HUES6 (cell line): ENCODE results near the gene ADGRD1.

ENCODE experiments used
- H3K27ac ChIP-seq: 2 replicates; pipeline ENCODE4 v1.7.0; 2013; ENCODE audit warnings: low read depth, mild to moderate bottlenecking, low read length, inconsistent platforms
- H3K27me3 ChIP-seq: 2 replicates; pipeline ENCODE4 v1.6.1; 2013; ENCODE audit warnings: low read length; ENCODE audit not compliant: control insufficient read depth, insufficient read depth
- H3K36me3 ChIP-seq: 2 replicates; pipeline ENCODE4 v1.6.1; 2013; ENCODE audit warnings: low read length; ENCODE audit not compliant: control insufficient read depth, insufficient read depth
- H3K4me1 ChIP-seq: 2 replicates; pipeline ENCODE4 v1.6.1; 2013; ENCODE audit warnings: low read length; ENCODE audit not compliant: control insufficient read depth, insufficient read depth
- H3K4me3 ChIP-seq: 2 replicates; pipeline ENCODE4 v1.5.1; 2013; ENCODE audit warnings: low read depth, low read length
- H3K9ac ChIP-seq: one replicate; pipeline ENCODE4 v1.6.1; 2013; ENCODE audit warnings: mild to moderate bottlenecking, low read length
- H3K9me3 ChIP-seq: 2 replicates; pipeline ENCODE4 v1.6.1; 2013; ENCODE audit warnings: low read depth, low read length; ENCODE audit not compliant: control insufficient read depth, insufficient read depth

Gene ADGRD1

GRCh38 chr12:130975116-130975515, 21.4 kb downstream of the ADGRD1 start:
- H3K9ac ChIP-seq, result no peak overlapping the region
- no peaks in the 10 kb centered on the region for H3K9me3 ChIP-seq
- H3K27me3 ChIP-seq, result no peaks in the 10 kb centered on the region; the same call in 1 of the 2 replicates
- no peaks in the 10 kb centered on the region for H3K36me3 ChIP-seq
- peaks cover 6% of the 10 kb centered on the region for H3K4me1 ChIP-seq
- H3K4me3 ChIP-seq, result no peak overlapping the region
- no peak overlapping the region for H3K27ac ChIP-seq

- Histone ChIP-seq H3K9ac (no peak overlapping the region), H3K27me3 (no peaks in the 10 kb centered on the region; the same call in 1 of the 2 replicates), H3K4me3 (no peak overlapping the region), H3K27ac (no peak overlapping the region), H3K4me1 (peaks cover 12% of the 10 kb centered on the region), H3K36me3 (no peaks in the 10 kb centered on the region), H3K9me3 (no peaks in the 10 kb centered on the region)
These were observed 22.5 kb downstream of the ADGRD1 start for GRCh38 chr12:130976171-130976720.

- peaks cover 1% of the 10 kb centered on the region; the same call in 1 of the 2 replicates for H3K27me3 ChIP-seq
- no peak overlapping the region for H3K27ac ChIP-seq
- H3K9me3 ChIP-seq, result no peaks in the 10 kb centered on the region
- H3K4me1 ChIP-seq, result peaks cover 13% of the 10 kb centered on the region
- no peaks in the 10 kb centered on the region for H3K36me3 ChIP-seq
- H3K9ac ChIP-seq, result no peak overlapping the region
- no peak overlapping the region for H3K4me3 ChIP-seq
These were observed 23.5 kb downstream of the ADGRD1 start for GRCh38 chr12:130977046-130977742.

GRCh38 chr12:130977743-130978095, 24.0 kb downstream of the ADGRD1 start:
- Histone ChIP-seq H3K4me3 (no peak overlapping the region), H3K36me3 (no peaks in the 10 kb centered on the region), H3K4me1 (peaks cover 13% of the 10 kb centered on the region), H3K9me3 (no peaks in the 10 kb centered on the region), H3K9ac (no peak overlapping the region), H3K27me3 (peaks cover 7% of the 10 kb centered on the region; the same call in 1 of the 2 replicates), H3K27ac (no peak overlapping the region)

- no peaks in the 10 kb centered on the region for H3K9me3 ChIP-seq
- no peak overlapping the region for H3K9ac ChIP-seq
- H3K27me3 ChIP-seq, result 0 out of 2 replicates have a peak, but pooled peaks cover 7% of the 10 kb centered on the region
- peaks cover 13% of the 10 kb centered on the region for H3K4me1 ChIP-seq
- no peak overlapping the region for H3K4me3 ChIP-seq
- no peaks in the 10 kb centered on the region for H3K36me3 ChIP-seq
- H3K27ac ChIP-seq, result no peak overlapping the region
These were observed 25.1 kb downstream of the ADGRD1 start for GRCh38 chr12:130978785-130979184.

GRCh38 chr12:130981074-130981742, 27.5 kb downstream of the ADGRD1 start:
- no peaks in the 10 kb centered on the region for H3K9me3 ChIP-seq
- H3K27me3 ChIP-seq, result 0 out of 2 replicates have a peak, but pooled peaks cover 7% of the 10 kb centered on the region
- H3K36me3 ChIP-seq, result no peaks in the 10 kb centered on the region
- H3K4me1 ChIP-seq, result peaks cover 13% of the 10 kb centered on the region
- H3K4me3 ChIP-seq, result no peak overlapping the region
- no peak overlapping the region for H3K9ac ChIP-seq
- no peak overlapping the region for H3K27ac ChIP-seq

GRCh38 chr12:130981911-130982310, 28.2 kb downstream of the ADGRD1 start:
- Histone ChIP-seq H3K4me1 (peaks cover 13% of the 10 kb centered on the region), H3K27ac (no peak overlapping the region), H3K4me3 (no peak overlapping the region), H3K9ac (no peak overlapping the region), H3K27me3 (0 out of 2 replicates have a peak, but pooled peaks cover 7% of the 10 kb centered on the region), H3K9me3 (no peaks in the 10 kb centered on the region), H3K36me3 (no peaks in the 10 kb centered on the region)

- H3K36me3 ChIP-seq, result no peaks in the 10 kb centered on the region
- H3K4me3 ChIP-seq, result no peak overlapping the region
- no peak overlapping the region for H3K9ac ChIP-seq
- H3K9me3 ChIP-seq, result no peaks in the 10 kb centered on the region
- H3K4me1 ChIP-seq, result peaks cover 7% of the 10 kb centered on the region; the same call in 1 of the 2 replicates
- no peak overlapping the region for H3K27ac ChIP-seq
- H3K27me3 ChIP-seq, result 0 out of 2 replicates have a peak, but pooled peaks cover 7% of the 10 kb centered on the region
These were observed 29.0 kb downstream of the ADGRD1 start for GRCh38 chr12:130982565-130983225.

- H3K4me1 ChIP-seq, result peaks cover 7% of the 10 kb centered on the region; the same call in 1 of the 2 replicates
- H3K27me3 ChIP-seq, result 0 out of 2 replicates have a peak, but pooled peaks cover 7% of the 10 kb centered on the region
These were observed 29.8 kb downstream of the ADGRD1 start for GRCh38 chr12:130983328-130984017.

GRCh38 chr12:130984183-130985058, 30.7 kb downstream of the ADGRD1 start:
- H3K27ac ChIP-seq, result no peak overlapping the region
- no peaks in the 10 kb centered on the region for H3K36me3 ChIP-seq
- H3K4me1 ChIP-seq, result peaks cover 7% of the 10 kb centered on the region; the same call in 1 of the 2 replicates
- no peak overlapping the region for H3K4me3 ChIP-seq
- H3K9me3 ChIP-seq, result no peaks in the 10 kb centered on the region
- no peak overlapping the region for H3K9ac ChIP-seq
- H3K27me3 ChIP-seq, result 0 out of 2 replicates have a peak, but pooled peaks cover 7% of the 10 kb centered on the region

More at GRCh38 chr12:130983328-130984017, 29.8 kb downstream of the ADGRD1 start:
- H3K9ac ChIP-seq, result no peak overlapping the region
- H3K9me3 ChIP-seq, result no peaks in the 10 kb centered on the region
- H3K27ac ChIP-seq, result no peak overlapping the region
- no peaks in the 10 kb centered on the region for H3K36me3 ChIP-seq
- no peak overlapping the region for H3K4me3 ChIP-seq
